GM19324 (cell line): ENCODE measurements around the gene RTP3.

Experiments
- ATAC-seq: cut with Tn5 transposase; IDR thresholded peaks from one replicate; pipeline ENCODE4 v1.9.1; 2021; ENCODE audit warnings: mild to moderate bottlenecking, moderate library complexity; ENCODE audit not compliant: unreplicated experiment, low FRiP score

Gene RTP3

GRCh38 chr3:46497556-46498265 lies at the start of gene RTP3:
Gene RTP3, plus strand, starts transcription at chr3:46497976. Its CDS starts 87 bp downstream, at chr3:46498063.
- no peak for ATAC-seq

GRCh38 chr3:46448721-46449120 lies 49.1 kb upstream of the RTP3 start:
- ATAC-seq, result no peak

GRCh38 chr3:46449755-46450552 lies 47.8 kb upstream of the RTP3 start:
- no peak for ATAC-seq

- no peak for ATAC-seq
Measured at GRCh38 chr3:46453526-46454208, 44.1 kb upstream of the RTP3 start.

GRCh38 chr3:46454209-46454595 lies 43.6 kb upstream of the RTP3 start:
- no peak for ATAC-seq

DNA sequence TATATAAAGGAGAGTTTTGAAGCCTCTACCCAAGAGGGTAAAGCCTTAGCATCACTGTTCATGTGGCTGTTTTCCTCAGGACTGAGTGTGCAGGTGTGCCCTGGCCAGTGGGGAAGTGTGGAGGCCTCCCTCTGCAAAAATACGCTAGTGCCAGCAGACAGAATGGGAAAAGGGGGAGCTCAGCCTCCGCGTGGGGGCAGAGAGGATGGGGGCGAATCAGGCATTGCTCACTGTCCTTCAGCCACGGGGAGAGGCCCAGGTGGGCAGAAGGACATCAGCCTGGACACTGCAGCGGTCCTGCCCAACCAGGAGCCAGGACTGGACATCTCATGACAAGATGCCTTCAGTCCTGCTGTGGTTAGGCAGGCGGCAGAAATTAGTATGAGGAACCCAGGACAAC lies 43.2 kb upstream of the RTP3 start:
- ATAC-seq, result no peak

DNA sequence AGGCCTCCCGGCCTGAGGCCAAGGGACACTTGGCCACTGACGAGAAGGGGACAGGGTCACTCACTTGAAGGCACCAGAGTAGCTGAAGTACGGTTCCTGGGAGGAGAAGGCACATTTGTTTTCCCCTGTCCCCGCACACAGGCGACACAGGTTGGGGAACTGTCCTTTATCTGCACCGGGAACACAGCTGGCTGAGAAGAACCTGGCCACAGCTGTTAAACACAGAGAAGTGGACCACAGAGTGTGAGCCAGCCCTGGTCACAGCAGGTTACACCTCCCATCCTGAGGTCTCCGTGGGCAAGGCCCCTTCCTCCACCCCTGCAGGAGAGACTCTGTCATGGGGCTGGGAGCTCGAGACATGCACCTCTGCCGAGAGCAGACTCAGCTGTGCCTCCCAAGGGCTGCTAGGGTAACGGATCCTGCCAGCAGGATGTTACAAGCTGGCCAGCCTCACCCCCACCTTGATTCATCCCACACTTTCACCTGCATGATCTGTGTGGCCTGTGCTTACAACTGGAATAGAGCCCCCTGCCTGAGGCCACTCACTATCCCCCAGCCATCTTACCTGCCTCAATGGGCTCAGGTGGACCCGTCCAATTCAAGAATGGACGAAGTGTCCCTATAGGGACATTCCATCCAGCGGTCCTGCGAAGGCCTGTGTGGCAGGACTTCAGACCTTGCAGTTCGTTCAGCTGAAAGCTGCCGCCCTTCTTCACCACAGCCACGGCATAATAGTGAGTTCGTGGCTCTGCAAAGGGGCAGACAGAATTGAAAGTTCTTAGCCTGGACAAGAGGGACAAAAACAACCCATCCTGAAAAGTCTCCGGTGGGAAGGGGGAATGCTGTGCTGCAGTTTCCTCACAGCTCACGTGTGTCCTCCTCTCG lies 42.3 kb upstream of the RTP3 start:
- no peak for ATAC-seq

- no peak for ATAC-seq
Measured at GRCh38 chr3:46456118-46456517, 41.7 kb upstream of the RTP3 start.

DNA sequence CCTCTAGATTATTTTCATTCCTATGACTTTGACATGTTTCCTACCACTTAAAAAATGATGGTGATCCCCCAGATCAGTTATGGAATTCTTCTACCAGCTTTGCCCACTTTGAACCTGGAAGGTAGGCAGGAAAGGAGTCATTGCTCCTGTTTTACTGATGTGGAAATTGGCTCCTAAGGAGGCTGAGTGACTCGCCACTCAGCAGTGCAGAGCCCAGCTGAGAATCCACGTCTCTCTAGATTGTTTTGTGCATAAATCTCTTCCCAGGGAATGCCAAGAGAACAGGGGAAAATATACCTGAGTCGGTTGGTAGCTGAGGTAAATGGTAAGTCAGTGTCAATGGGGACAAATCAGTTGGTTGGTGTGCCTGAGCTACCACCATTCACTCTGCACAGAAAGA lies 37.7 kb upstream of the RTP3 start:
- ATAC-seq, result no peak

DNA sequence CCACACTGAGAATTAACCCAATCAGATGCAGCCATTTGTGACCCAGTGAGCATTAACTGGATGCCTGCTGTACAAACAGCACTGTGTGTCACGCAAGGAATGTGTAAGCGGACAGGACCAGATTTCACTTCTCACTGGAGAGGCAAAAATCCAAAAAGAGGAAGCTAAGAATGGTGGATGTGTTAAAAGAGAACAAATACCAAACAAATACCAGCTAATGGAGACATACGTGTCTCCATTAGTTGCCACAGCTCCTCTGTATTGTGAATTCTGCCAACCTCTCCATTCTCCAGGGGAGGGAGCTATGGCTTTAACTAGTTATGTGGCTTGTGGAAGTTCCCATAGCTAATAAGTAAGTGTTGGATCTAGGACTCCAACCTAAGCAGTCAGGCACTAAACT lies 35.7 kb upstream of the RTP3 start:
- ATAC-seq, result no peak

DNA sequence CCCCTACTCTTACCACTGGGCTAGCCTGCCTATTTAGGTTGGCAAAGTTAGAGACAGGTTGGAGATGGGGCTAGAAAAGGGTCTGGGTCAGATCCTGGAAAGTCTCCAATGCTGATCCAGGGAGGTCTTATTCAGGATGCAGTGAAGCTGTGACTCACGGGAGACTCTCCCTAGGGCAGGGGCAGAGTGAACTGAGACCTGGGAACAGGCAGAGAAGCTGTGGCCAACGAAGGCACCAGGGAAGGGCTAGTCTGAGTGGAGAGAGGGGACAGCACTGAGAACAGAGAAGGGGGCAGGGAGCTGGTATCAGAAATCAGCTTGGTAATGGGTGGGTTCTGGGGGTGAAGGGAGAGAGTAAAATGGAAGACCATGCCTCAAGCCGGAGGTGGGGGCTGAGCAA lies 35.3 kb upstream of the RTP3 start:
- no peak for ATAC-seq

DNA sequence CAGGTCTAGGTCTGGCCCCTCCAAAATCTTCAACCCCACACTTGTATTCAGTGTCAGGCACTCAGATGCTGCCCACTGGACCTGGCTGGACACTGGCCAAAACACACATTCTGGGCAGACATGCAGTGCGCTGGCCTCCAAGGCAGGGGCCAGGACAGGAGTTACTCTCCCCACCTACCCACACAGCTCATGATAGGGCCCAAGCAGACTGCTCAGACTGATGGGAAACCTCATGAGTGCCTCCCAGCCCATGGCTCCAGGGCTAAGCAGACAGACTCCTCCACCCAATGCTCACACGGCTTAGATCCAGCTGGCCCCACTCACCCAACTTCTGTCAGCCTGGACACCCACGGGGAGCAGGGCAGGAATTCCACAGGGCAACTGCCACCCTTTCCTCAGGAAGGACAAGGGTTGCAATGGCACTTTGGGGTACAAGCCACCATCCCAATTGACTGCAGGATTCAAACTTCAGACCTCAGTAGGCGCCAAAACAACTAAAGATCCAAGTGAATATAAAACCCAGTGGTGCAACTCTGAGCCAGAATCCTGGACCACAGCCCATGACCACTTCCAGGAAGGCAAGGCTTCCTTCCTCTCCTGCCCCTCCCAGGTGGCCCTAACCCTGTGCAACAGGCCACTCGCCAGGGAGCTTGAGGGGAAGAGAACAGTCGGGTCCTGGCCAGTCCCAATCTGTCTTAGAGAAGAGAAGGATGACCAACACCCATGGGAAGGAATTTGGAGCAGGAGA lies 34.5 kb upstream of the RTP3 start:
- no peak for ATAC-seq

DNA sequence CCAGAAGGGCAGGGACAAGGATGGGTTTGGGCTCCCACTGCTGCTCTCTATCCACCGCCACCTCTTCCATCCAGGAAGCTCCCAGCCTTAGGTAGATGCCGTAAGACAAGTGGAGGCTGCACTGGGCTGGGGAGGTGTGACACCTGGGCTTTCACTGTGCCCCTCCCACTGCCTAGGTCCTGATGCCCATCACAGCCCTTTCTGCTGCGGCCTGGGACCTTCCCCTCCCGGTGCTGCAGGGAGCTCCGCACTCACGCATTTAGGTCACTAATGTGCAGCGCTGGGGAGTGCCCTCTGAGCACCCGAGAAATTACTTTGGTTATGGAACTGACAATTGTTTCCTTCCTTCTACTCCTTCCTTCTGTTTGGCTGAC lies 33.9 kb upstream of the RTP3 start:
- no peak for ATAC-seq

DNA sequence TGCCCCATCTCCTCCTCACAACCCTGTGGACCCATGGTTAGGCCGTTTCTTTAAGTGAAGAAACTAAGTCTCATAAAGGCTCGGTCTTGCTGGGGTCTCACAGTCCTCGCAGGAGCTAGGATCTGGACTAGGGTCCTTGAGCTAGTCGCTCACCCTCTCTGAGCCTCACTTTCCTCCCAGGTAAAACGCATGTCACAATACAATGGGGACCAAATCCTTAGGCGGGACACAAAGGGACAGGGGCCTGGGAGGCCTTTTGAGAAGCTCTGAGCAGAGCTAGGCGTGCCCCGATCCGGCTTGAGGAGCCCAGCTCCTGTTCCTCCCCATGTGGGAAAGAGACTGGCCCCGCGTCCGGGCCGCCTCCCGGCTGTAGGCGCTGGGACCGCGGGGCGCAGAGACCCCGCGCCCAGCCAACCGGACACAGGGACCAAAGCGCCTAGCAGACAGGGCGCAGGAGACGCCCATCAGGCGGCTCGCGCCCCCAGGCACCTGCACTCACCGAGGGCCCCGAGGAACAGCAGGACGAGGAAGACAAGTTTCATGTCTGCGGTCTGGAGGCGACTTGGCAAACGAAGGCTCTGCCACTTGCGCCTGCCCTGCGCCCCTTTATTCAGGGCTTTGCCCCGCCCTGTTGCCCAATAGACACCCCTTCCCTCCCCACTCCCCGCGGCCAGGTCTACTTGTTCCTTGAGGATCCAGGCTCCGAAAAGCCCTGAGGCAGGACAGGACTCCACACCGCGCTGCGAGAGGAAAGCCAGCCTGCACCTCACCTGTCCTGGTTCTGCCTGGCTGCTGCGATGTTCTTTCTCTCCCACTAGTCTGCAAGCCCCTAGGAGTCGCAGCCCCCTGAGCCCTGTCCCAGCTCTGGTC lies 33.2 kb upstream of the RTP3 start, which contains the start of gene LTF:
Gene LTF, minus strand, starts transcription at position 580 of the 870 bp plus-strand sequence. Its CDS starts 38 bp downstream, at position 542.
- no peak for ATAC-seq

DNA sequence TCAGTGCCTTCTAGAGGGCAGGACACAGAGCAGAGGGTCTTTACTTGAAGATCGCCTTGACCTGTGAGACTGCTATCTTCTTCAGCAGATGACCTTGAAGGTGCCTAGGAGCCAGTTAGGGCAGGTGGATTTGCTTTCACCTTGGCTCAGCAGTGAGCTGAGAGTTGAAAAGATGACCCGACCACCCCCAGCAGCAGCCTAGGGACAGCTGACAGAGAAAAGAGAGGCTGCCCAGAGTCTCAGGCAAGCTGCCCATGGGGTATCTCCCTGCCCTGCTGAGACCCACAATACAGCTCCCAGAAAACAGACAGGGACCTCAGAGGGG lies 32.6 kb upstream of the RTP3 start:
- ATAC-seq, result no peak

GRCh38 chr3:46466273-46466672 lies 31.5 kb upstream of the RTP3 start:
- no peak for ATAC-seq

DNA sequence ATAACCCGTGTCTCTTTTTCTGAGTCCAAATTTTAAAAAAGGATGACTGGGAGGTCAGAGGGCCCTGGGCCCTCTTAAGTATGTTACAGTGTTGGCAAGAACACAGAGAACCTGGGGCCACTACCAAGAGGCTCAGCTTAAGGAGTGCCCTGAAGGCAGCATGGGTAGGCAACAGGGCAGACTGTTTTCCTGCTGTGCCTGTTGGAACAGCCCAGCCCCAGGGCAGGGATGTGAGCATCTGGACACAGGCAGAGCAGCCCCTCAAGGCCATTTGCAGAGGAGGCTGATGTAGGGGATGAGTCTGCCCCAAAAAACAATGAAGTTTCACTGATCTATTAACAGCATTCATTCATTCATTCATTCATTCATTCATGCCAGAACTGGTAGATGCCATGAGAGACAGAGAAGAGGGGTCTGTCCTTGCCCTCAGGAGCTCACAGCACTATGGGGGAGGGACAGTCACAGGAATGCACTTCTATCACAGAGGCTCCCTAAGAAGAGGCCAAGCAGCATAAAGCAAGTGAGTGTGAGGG lies 30.8 kb upstream of the RTP3 start:
- ATAC-seq, result no peak

DNA sequence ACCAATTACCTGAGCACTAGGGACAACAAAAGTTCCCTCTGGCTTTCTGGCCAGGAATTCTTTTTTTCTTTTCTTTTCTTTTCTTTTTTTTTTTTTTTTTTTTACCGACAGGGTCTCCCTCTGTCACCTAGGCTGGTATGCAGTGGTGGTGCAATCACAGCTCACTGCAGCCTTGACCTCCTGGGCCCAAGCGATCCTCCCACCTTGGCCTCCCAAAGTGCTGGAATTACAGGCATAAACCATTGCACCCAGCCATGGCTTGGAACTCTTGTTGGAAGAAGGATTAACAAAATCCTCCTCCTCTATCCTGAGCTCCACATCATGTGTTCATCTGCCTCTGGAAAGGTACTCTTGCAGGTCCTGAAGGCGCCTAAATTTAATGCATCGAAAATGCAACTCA lies 30.2 kb upstream of the RTP3 start:
- ATAC-seq, result no peak
